Ramos (cell line): ENCODE results near the gene CRLF1.

ENCODE experiments used
- in situ Hi-C: fragments of 300-500 bp; cut with MboI; formaldehyde crosslinking; loops from one replicate; pipeline ENCODE4 v1.14.3; 2022; ENCODE audit warnings: low sequenced_read_pairs; ENCODE audit not compliant: unreplicated experiment

CRLF1 gene

GRCh38 chr19:18636969-18637629 is 30.5 kb upstream of the CRLF1 start, which contains the start of gene KLHL26:
Gene KLHL26, plus strand, starts transcription at chr19:18637028. Its CDS starts 27 bp downstream, at chr19:18637055.
- in situ Hi-C loops, result no loop called here

GRCh38 chr19:18636183-18636968 is 29.8 kb upstream of the CRLF1 start:
- in situ Hi-C loops, result no loop called here

- in situ Hi-C loops, result no loop called here
Measured at GRCh38 chr19:18635831-18636182, 29.2 kb upstream of the CRLF1 start.

GRCh38 chr19:18634612-18635297 is 28.2 kb upstream of the CRLF1 start:
- in situ Hi-C loops, result no loop called here

- in situ Hi-C loops, result no loop called here
Measured at GRCh38 chr19:18633321-18633720, 26.7 kb upstream of the CRLF1 start.

- in situ Hi-C loops, result no loop called here
Measured at GRCh38 chr19:18629166-18630088, 22.8 kb upstream of the CRLF1 start.

- in situ Hi-C loops, result no loop called here
Measured at GRCh38 chr19:18626906-18627305, 20.3 kb upstream of the CRLF1 start.

GRCh38 chr19:18620902-18621301 is 14.3 kb upstream of the CRLF1 start:
- in situ Hi-C loops, result no loop called here

GRCh38 chr19:18620311-18620710 is 13.7 kb upstream of the CRLF1 start:
- in situ Hi-C loops, result no loop called here

- in situ Hi-C loops, result no loop called here
Measured at GRCh38 chr19:18618236-18618635, 11.6 kb upstream of the CRLF1 start.

- in situ Hi-C loops, result no loop called here
Measured at GRCh38 chr19:18617562-18617961, 11.0 kb upstream of the CRLF1 start.

- in situ Hi-C loops, result no loop called here
Measured at GRCh38 chr19:18616023-18616422, 9.4 kb upstream of the CRLF1 start.

- in situ Hi-C loops, result no loop called here
Measured at GRCh38 chr19:18613589-18614234, 7.1 kb upstream of the CRLF1 start.

GRCh38 chr19:18612772-18613588 is 6.4 kb upstream of the CRLF1 start, which contains the start of gene TMEM59L:
Gene TMEM59L, plus strand, starts transcription at chr19:18612870. Its CDS starts 89 bp downstream, at chr19:18612959.
- in situ Hi-C loops, result no loop called here

- in situ Hi-C loops, result no loop called here
Measured at GRCh38 chr19:18612051-18612771, 5.6 kb upstream of the CRLF1 start.

- in situ Hi-C loops, result no loop called here
Measured at GRCh38 chr19:18611327-18612050, 4.9 kb upstream of the CRLF1 start.

- in situ Hi-C loops, result no loop called here
Measured at GRCh38 chr19:18610556-18611326, 4.1 kb upstream of the CRLF1 start.
